HG02943 (cell line): ENCODE data around the gene RAB15.
"Not testable (repeated sequence)": the region's sequence is repeated elsewhere in the genome, so short reads cannot be mapped to it uniquely, and the experiment has no call there.

Source experiments
- ATAC-seq: cut with Tn5 transposase; IDR thresholded peaks from one replicate; pipeline ENCODE4 v1.9.1; 2021; ENCODE audit warnings: mild to moderate bottlenecking, low read depth, moderate library complexity; ENCODE audit not compliant: unreplicated experiment

RAB15 gene

DNA sequence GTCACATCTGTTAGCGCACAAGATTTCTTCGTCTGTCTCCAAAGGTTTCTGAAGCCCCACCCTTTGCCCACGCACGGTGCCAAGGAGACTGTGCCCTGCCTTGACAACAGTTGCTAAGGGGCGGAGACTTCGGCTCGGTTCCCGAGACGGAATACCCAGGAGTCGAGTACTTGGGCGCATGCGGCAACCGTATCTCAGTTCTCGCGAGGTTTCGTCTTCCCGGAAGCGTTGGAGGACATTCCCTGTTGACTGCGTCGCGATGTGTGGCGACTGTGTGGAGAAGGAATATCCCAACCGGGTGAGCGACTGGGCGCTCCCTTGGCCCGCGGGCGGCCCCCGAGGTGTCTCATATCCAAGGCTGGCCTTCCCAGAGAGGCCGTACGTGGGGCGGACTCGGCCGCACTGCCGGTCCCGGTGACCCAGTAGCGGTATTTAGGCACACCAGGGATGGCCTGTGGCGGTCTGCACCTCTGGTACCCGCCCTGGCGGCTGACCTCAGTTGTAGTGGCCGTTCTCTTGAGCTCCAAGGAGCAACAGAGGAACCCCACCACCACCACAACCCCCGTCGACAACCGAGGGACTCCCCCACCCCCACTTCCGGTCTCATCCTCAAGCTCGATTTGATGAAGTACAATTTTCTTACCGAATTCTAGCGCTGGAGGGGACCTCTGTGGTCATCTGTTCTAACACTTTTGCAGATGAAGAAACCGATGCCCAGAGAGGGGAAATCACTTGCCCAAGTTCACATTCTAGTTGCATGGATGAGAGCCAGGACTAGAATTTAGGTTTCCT, 57.7 kb downstream of the RAB15 start, which contains the start of gene CHURC1:
Gene CHURC1 (plus strand): TSS at position 219 of the 792 bp plus-strand sequence. CDS start 41 bp downstream, at position 260.
- peak; percentile 97 for ATAC-seq

DNA sequence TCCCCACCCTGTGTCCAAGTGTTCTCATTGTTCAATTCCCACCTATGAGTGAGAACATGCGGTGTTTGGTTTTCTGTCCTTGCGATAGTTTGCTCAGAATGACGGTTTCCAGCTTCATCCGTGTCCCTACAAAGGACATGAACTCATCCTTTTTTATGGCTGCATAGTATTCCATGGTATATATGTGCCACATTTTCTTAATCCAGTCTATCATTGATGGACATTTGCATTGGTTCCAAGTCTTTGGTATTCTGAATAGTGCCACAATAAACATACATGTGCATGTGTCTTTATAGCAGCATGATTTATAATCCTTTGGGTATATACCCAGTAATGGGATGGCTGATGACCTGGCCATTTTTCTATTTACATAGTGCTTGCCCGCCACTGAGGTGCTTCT, 58.7 kb downstream of the RAB15 start:
- ATAC-seq: not testable (repeated sequence)

DNA sequence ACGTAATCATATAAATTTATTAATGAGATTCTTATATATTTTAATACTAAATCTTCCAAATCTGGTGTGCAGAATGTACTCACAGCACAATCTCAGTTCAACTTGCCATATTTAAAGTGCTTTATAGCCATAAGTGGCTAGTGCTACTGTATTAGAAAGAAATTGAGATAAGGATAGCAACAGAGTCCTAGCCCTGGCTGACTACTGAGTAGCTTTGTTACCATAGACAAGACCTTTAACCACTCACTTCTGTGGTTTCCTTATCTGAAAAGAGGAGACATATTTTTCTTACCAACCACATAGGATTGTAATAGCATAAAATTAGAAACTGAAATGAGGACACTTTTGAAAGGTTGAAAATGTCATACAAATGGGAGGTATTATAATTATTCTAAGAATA, 59.9 kb downstream of the RAB15 start:
- no peak for ATAC-seq

DNA sequence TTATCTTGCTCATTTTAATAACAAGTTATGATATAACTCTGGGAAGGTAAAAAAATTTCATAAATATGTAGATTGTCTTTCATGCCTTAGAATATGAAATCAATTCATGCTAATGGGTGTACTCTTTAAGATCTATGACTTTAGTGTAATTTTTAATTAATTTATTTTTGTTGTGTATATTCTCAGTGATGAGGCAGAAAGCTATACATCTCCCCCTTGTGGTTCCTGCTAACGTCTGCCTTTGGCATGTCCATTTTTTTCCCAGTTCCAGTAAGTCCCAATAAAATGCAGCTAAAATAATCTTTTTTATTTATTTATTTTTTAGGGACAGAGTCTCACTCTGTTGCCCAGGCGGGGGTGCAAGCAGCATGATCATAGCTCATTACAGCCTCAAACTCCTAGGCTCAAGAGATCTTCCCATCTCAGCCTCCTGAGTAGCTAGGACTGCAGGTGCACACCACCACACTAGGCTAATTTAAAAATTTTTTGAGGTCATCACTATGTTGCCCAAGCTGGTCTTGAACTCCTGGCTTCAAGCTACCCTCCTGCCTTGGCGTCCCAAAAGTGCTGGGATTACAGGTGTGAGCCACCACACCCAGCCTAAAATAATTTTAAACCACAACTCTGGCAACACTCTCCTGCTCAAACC, 61.2 kb downstream of the RAB15 start:
- no peak for ATAC-seq

DNA sequence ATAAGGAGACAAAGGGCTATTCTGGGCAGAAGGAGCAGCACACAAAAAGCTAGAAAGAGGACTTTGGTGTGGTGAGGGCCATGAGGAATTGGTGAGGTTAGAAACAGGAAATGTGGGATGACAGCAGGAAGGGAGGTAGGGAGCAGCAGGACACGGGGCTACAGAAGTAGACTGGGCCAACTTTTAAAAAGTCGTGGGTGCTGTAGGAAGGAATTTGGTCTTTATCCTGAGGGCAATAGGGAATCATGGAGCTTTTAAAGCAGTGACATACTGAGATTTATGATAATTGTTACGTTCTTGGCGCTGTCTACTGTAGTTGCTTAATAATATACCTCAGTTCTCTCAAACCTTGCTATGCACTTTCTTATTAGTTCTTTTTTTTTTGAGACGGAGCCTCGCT, 66.1 kb downstream of the RAB15 start:
- no peak for ATAC-seq

DNA sequence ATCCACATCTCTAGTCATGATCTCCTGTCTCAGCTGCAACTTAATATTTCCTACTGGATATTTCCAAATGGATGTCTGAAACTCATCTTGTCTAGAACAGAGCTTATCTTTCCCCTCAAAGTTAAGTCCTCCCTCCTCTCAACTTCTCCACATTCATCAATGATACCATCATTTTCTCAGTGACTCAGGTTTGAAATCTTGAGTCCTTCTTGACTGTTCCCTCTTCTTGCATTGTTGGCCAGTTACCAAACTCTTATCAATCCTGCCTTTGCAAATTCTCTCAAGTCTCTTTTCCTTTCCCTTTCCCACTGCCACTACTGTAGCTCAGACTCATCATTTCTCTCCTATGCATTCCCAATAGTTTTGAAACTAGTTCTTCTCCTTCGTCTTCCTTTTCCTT, 72.2 kb downstream of the RAB15 start:
- no peak for ATAC-seq
